ENCODE data around the gene SAMM50. TPM values are rescaled to one million over a fixed set of nuclear protein-coding genes. Genes with fewer than 3 reads are reported as not detected.

The SAMM50 gene
- total RNA-seq, 1 experiment from 2014 or later = 65.1 TPM

DNA sequence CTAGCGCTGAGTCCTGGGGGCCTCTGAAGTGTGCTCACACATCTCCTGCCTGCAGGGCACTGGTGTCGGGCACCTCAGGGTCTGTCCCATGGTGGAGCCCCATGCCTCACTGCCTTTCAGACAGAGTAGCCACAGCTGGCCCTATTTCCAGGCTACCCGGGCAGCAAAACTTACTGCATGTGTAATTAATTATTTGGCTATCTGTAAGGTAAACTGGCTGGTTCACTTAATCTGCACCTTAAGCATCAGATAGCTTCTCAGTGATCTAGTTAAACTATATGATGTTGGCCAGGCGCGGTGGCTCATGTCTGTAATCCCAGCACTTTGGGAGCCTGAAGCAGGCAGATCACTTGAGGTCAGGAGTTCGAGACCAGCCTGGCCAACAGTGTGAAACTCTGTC lies 26.3 kb upstream of the SAMM50 start:
- Histone ChIP-seq H3K36me3 (peaks cover 21% of the 10 kb centered on the region), H3K27me3 (no peaks in the 10 kb centered on the region), H3K4me3 (no peak overlapping the region), H3K9me3 (no peaks in the 10 kb centered on the region)
- no peak for DNase-seq

DNA sequence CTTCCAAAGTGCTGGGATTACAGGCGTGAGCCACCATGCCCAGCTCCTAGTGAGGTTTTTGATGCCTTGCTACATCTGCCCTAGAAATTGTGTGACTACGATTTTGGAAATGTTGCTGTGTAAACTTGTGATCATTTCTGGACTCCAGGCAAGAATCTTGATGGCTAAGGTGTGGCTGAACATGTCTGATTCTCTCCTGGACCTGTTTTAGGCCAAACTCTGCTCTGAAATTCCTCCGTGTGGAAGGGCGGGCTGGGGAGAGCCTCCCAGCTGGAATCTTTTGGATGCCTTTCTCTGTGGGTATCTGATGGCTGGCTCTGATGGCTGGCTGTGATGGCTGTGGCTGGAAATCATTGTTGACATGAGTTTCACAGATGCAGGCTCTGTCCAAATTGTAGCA lies 23.5 kb upstream of the SAMM50 start:
- Histone ChIP-seq H3K27me3 (no peaks in the 10 kb centered on the region), H3K4me3 (no peak overlapping the region), H3K9me3 (no peaks in the 10 kb centered on the region), H3K36me3 (peaks cover 28% of the 10 kb centered on the region)
- DNase-seq = no peak

DNA sequence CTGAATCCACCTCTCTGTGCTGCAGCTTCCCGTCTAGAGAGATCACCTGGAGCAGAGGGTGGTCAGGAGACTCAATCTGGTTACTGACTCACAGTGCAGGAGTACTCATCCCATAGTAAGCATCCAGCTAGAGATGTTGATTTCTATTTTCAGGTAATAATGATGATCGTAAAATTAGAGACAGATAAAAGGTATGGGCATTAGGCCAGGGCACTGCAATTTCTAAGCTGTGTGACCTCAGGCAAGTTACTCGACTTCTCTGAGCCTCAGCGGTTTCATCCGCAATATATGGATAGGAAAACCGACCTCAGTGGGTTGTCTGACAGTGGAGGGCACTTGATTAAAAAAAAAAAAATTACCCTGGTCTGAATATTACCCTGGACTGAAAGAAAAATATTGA lies 13.8 kb upstream of the SAMM50 start:
- DNase-seq = no peak
- Histone ChIP-seq H3K36me3 (peaks cover 28% of the 10 kb centered on the region), H3K4me3 (no peak overlapping the region), H3K9me3 (no peaks in the 10 kb centered on the region), H3K27me3 (no peaks in the 10 kb centered on the region)

DNA sequence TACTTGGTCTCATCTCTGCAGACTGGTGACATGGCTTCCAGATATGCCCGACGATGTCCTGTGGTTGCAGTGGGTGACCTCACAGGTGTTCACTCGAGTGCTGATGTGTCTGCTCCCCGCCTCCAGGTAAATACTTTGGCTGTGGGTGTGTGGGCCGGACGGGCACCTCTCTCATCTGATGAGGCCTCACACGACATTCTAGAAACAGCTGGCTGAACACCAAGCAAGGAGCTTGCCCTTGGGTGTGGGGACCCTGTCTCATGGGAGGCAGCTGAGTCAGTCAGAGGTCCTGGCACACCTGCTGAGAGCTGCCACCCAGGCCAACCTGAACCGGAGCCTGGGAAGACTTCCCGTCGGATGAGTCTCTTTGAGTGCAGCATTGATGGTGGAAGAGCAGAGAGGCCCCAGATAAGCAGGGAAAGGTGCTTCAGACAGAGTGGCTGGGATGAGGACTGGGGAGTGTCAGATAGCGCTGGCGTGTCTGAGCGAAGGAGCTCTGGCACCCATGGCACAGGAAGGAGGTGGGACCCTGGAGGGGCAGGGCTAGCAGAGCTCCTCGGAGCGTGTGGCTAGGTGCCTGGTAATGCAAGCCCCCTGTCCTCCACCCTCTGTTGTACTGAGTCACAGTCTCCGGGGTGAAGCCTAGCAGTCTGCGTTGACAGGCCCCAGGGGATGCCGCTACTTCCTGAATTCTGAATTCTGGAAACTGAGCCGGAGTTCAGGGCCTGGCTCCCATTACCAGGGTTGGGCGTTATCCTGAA lies 10.4 kb upstream of the SAMM50 start:
- Histone ChIP-seq H3K4me3 (no peak overlapping the region), H3K9me3 (no peaks in the 10 kb centered on the region), H3K27me3 (no peaks in the 10 kb centered on the region), H3K36me3 (peaks cover 7% of the 10 kb centered on the region)
- no peak for DNase-seq

DNA sequence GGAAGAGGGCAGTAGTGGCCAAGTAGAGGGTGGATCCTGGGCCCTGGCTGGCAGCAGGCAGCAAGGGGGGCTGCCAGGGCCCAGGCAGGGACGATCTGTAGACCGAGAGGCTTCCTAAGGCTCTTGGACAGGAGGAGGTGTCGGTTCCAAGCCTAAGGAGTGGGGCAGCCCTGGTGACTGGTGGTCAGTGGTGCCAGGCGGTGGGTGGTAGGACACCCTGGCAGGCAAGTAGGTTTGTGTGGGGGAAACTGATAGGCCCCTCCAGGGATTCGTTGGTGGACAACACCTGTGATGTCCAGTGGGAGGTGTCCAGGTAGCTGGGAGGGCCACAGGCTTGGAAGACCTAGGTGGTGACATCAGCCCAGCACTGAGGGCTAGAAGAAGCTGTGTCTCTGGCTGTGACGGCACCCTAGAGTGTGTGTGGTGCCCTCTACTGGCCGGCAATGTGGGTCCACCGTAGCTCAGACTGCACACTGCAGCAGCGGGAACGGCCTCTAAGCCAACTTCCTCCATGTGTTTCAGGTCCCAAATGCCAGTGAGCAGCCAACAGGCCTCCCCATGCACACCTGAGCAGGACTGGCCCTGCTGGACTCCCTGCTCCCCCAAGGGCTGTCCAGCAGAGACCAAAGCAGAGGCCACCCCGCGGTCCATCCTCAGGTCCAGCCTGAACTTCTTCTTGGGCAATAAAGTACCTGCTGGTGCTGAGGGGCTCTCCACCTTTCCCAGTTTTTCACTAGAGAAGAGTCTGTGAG lies 9.4 kb upstream of the SAMM50 start:
- Histone ChIP-seq H3K4me3 (no peak overlapping the region), H3K36me3 (peaks cover 7% of the 10 kb centered on the region), H3K9me3 (no peaks in the 10 kb centered on the region), H3K27me3 (no peaks in the 10 kb centered on the region)
- peak; percentile 50 for DNase-seq

DNA sequence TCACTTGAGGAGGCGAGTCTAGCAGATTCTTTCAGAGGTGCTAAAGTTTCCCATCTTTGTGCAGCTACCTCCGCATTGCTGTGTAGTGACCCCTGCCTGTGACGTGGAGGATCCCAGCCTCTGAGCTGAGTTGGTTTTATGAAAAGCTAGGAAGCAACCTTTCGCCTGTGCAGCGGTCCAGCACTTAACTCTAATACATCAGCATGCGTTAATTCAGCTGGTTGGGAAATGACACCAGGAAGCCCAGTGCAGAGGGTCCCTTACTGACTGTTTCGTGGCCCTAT lies 8.9 kb upstream of the SAMM50 start:
- DNase-seq = no peak
- Histone ChIP-seq H3K36me3 (peaks cover 7% of the 10 kb centered on the region), H3K27me3 (no peaks in the 10 kb centered on the region), H3K4me3 (no peak overlapping the region), H3K9me3 (no peaks in the 10 kb centered on the region)

DNA sequence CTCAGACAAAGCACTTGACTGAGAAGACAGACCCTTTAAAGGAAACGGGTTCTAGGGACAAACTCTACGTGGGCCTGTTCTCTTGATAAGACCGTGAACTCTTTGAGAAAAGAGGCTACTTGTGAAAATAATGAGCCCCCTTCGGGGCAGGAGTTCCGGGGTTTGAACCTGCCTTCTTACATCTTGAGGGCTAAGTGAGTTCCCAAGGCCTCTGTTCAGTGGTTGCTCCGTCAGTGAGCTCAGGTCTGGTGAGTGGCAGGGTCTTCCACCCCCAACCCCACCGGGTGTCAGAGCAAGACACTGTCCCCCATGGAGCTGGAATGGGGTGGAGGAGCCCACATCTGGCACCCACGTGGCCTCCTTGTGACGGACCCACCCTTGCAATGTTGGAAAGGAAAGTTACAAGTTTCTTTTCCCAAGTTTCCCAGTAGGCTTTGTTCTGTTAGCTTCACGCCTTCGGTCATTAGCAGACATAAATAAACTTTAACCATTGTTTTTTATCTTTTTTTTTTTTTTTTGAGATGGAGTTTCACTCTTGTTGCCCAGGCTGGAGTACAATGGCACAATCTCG lies 6.3 kb upstream of the SAMM50 start:
- DNase-seq = no peak
- H3K4me3 ChIP-seq = no peak overlapping the region
- peaks cover 4% of the 10 kb centered on the region; the same call in 1 of the 2 replicates for H3K36me3 ChIP-seq
- no peaks in the 10 kb centered on the region for H3K27me3 ChIP-seq
- H3K9me3 ChIP-seq = no peaks in the 10 kb centered on the region

DNA sequence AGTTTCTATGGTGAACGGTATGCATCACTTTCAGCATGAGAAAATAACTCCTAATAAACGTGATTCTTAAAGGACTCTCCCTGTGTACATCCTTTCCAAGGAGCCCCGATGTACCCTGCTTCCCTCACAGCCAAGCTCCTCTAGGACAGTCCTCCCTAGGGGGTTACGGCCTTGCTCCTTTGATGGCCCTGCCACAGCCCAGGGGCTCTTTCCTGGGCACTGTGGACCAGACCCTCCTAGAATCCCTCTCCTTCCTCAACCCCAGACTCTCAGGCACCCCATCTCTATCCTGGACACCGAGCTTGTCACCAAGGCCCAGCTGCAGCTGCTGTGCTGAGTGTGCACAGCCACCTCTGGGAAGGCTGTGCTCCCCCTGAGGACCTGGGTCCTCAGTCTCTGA lies 3.9 kb upstream of the SAMM50 start:
- Histone ChIP-seq H3K9me3 (no peaks in the 10 kb centered on the region), H3K4me3 (no peak overlapping the region), H3K27me3 (no peaks in the 10 kb centered on the region), H3K36me3 (0 out of 2 replicates have a peak, but pooled peaks cover 3% of the 10 kb centered on the region)
- DNase-seq = no peak

DNA sequence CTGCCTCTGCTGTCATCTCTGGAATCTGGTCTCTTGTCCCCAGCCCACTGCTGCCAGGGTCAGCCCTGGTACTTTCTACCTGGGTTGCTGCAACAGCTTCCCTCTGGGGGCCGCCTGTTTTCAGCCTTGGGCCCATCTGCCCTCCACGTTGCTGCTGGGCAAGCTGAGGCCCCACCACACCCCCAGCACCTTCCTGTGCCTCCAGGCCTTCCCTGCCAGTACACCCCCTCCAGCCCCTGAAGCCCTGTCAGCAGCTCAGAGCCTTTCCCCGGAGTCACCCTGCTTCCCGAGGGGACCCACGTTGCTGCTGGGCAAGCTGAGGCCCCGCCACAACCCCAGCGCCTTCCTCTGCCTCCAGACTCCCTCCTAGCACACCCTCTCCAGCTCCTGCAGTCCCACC lies 3.3 kb upstream of the SAMM50 start:
- no peak for DNase-seq
- no peaks in the 10 kb centered on the region for H3K27me3 ChIP-seq
- no peak overlapping the region for H3K4me3 ChIP-seq
- H3K36me3 ChIP-seq = no peaks in the 10 kb centered on the region
- H3K9me3 ChIP-seq = no peaks in the 10 kb centered on the region

DNA sequence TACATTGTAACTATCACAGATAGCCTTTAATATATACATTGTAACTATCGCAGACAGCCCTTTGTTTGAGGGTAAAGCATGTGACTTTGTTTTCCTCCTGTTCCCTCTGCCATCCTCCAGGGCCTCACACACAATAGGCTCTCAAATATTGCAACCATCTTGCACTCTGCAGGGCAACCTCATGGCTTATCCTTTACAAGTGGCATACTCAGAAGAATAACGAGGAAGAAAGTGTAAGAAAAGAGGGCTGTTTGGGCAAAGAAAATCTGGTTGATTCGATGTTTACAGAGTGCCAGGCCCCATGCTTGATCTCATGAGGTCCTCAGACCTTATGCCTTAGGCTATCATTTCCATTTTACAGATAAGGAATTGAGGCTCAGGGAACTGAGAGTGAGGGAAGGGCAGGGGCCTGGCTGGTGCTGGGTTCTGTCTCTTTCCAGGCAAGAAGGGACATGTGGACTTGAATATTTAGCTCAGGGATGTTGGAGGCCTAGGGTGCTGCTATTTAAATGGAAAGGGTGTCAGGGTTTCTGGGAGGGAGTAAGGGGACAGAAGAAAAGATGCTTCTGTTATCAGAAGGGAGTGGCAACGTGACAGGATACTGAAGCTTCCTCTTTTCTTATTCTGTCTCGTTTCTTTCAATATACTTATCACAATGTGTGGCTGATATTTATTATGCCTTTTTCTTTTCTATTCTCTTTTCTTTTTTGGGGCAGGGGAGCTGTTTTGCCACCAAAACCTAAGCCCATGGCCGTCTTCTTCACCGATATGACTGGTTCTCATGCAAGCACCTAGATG lies 1.1 kb upstream of the SAMM50 start:
- H3K4me3 ChIP-seq = peak overlapping the region; percentile 96
- DNase-seq = no peak
- no peaks in the 10 kb centered on the region for H3K27me3 ChIP-seq
- H3K36me3 ChIP-seq = no peaks in the 10 kb centered on the region
- no peaks in the 10 kb centered on the region for H3K9me3 ChIP-seq

DNA sequence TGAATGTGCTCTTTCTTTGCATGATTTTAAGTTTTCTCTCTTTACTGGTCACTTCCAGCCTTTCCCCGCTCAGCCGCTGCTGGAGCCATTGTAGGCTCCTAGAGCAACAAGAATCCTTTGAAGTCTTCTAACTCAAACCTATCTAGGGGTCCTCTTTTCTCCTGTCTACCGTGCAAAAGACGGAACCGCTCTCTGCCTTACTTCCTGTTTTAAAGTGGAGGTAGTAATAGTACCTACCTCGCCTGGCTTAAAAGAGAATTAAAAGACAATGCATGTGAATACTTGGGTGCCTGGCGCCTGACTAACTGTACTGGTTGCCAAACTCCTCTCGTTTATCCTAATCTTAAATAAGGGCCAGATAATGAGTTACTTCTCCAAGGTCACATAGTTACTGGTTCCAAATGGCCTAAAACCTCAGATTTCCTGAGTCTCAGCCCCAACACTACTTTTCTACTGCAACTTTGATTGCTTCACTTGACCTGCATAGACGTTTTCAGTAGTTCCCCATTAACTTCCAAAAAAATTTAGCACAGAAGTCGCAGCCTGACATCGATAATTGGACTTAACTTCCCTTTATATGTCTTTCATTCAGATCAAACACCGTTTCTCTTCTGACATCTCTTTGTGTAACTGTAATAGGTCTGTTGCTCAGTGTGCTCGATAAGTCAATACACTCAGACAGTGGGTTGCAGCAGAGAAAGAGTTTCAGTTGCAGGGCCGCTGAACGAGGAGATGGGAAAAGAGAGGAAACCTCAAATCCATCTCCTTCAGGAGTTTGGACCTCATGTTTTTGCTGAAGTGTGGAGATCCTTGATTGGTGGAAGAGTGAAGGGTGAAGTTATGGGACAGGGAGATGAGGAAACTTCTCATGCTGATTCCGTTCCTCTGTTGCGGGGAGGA lies 891 bp downstream of the SAMM50 start:
- Histone ChIP-seq H3K4me3 (peak overlapping the region; percentile 96), H3K36me3 (peaks cover 3% of the 10 kb centered on the region; the same call in 1 of the 2 replicates), H3K27me3 (no peaks in the 10 kb centered on the region), H3K9me3 (no peaks in the 10 kb centered on the region)
- DNase-seq = peak; percentile 17

DNA sequence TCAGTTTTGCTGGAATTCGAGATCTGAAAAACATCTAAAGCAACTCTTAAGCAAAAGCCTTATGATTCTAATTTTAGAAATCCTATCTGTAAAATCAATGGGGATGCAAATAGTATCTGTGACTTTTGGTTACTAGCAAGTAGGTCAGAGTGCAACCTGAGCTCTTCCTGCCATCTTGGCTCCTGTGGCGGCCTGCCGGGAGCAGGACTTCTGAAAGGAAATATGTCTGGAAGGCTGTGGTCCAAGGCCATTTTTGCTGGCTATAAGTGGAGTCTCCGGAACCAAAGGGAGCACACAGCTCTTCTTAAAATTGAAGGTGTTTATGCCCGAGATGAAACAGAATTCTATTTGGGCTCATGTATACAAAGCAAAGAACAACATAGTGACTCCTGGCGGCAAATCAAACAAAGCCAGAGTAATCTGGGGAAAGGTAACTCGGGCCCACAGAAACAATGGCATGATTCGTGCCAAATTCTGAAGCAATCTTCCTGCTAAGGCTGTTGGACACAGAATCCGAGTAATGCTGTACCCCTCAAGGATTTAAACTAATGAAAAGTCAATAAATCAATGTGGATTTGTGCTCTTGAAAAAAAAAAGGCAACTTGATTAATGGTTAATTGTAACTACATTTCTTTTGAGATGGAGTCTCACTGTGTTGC lies 1.7 kb downstream of the SAMM50 start:
- Histone ChIP-seq H3K4me3 (peak overlapping the region; percentile 96), H3K27me3 (no peaks in the 10 kb centered on the region), H3K36me3 (peaks cover 3% of the 10 kb centered on the region; the same call in 1 of the 2 replicates), H3K9me3 (no peaks in the 10 kb centered on the region)
- DNase-seq = no peak

DNA sequence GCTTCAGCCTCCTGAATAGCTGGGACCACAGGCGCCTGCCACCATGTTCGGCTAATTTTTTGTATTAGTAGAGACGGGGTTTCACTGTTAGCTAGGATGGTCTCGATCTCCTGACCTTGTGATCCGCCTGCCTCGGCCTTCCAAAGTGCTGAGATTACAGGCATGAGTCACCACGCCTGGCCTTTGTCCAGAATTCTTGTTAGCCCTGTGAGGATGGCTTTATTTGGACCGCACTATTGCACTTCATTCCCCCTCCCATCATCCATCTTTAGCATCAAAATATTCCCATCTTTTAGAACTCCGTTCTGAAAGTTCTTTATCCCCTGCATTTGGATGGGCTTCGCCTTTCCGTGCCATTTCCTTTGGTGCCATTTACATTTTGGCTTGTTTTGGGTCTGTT lies 2.6 kb downstream of the SAMM50 start:
- peak; percentile 34 for DNase-seq
- no peaks in the 10 kb centered on the region for H3K9me3 ChIP-seq
- H3K27me3 ChIP-seq = no peaks in the 10 kb centered on the region
- no peak overlapping the region for H3K4me3 ChIP-seq
- peaks cover 3% of the 10 kb centered on the region for H3K36me3 ChIP-seq

DNA sequence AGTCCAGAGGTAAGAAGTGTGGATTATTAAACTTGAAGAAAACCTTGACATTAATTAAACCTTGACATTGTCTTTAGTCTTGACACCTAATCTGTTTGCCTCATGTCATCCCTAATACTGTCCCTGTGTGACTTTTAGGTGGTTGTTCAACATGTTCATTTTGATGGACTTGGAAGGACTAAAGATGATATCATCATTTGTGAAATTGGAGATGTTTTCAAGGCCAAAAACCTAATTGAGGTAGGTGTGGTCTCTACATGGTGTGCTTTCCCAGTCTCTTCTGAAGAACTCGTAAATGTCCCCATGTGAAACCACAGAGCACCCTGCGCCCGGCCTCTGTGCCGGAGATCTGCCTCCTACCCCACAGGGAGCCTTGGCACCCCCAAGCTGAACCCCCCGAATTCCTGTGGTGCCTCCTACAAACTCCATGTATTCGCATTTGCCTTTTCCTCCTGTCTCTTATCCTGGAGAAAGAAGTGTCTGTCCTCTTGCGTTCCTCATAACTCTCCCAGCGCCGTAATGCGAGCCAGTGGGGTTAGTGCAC lies 9.1 kb downstream of the SAMM50 start:
- no peaks in the 10 kb centered on the region for H3K9me3 ChIP-seq
- no peaks in the 10 kb centered on the region for H3K27me3 ChIP-seq
- no peak overlapping the region for H3K4me3 ChIP-seq
- DNase-seq = no peak
- peaks cover 49% of the 10 kb centered on the region for H3K36me3 ChIP-seq

DNA sequence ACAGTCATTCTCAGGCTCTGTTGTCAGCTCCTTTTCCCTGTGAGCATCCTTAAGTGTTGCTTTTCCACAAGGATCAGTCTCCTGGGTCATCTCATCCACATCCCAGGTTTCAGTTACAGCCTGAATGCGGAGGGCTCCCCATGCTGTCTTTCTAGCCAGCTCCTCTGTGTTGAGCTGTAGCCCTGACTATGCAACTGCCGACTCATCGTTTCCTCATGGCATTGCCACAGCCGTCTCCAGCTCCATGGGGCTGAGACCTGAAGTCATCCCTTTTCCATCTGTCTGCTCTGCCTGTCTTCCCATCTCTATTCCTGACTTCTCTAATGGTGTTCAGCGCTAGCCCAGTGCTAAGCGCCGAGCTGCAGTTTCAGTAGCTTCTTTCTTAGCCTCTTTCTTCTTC lies 11.8 kb downstream of the SAMM50 start:
- Histone ChIP-seq H3K9me3 (no peaks in the 10 kb centered on the region), H3K27me3 (no peaks in the 10 kb centered on the region), H3K4me3 (no peak overlapping the region), H3K36me3 (peaks cover 54% of the 10 kb centered on the region)
- DNase-seq = no peak
